ENCODE results near the gene GTPBP1.

GTPBP1 gene

DNA sequence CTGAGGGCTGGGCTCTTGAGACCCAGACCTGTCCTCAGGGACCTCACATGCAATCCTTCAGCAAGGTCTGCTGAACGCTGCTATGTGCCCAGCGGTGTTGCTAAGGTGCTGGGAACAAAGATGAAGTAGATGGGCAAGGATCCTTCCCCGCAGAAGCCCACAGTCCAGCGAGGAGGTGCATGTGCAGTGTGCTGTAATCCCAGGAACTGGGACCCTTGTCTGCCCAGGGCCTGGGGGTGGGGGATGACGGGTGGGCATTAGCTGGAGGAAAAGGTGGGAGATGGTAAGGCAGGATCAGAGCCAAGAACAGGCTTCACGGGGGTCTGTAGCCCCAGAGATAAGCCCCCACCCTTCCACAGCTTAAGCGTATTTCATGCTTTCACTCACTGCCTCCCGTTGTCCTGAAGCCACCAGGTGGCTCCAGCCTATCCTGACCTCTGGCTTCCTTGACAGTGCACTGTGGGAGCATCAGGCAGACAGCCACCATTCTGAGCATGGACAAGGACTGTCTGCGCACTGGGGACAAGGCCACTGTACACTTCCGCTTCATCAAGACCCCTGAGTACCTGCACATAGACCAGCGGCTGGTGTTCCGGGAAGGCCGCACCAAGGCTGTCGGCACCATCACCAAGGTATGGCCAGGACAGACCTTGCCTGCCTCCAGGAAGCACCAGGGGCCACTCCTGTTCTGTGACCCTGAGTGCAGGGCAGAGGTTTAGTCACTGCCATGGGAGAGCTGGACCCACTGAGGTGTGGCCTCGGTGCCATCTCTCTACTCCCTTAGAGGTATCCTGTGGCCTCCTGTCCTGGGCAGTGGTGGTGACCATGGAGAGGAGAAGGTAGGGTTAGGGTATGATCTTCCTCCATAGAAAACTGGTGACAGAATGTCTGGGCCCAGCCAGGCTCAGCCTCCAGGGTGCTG is 22.0 kb downstream of the GTPBP1 start:
- FAIRE-seq = no peak

- no peak for FAIRE-seq
Observed at GRCh38 chr22:38728871-38729796, 23.4 kb downstream of the GTPBP1 start.

- no peak for FAIRE-seq
Observed at GRCh38 chr22:38729946-38730345, 24.2 kb downstream of the GTPBP1 start.

DNA sequence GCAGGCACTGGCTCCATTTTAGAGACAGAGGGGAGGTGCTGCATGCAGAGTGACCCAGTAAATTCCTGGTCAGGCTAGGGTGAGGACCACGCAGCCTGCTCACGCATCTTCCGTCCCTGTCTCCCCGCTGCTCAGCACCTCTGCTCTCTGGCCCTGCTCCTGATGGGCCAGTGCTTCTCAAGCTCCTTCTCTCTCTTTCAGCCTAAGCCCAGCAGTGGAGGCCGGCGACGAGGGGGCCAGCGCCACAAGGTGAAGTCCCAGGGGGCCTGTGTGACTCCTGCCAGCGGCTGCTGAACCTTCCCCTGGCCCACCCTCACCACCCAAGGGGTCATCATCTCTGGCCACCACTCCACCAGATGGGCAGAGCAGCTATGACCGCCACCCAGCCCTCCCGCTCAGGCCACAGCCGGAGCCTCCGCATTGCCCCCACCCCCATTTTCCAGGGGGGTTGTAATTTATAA is 24.7 kb downstream of the GTPBP1 start:
- FAIRE-seq = no peak

DNA sequence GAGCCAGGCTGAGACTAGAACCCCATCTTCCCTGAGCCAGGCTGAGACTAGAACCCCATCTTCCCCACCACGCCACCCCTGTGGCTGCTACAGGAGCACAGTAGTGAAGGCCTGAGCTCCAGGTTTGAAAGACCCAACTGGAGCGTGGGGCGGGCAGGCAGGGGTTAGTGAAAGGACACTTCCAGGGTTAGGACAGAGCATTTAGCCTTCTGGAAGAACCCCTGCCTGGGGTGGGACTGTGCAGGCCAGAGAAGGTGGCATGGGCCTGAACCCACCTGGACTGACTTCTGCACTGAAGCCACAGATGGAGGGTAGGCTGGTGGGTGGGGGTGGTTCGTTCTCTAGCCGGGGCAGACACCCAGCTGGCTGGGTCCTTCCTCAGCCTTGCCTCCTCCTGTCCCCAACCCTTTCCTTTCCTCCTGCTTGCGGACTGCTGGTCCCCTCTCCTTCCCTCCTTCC is 26.0 kb downstream of the GTPBP1 start:
- no peak for FAIRE-seq

GRCh38 chr22:38732251-38732815 is 26.6 kb downstream of the GTPBP1 start:
- no peak for FAIRE-seq

- no peak for FAIRE-seq
Observed at GRCh38 chr22:38733329-38733723, 27.6 kb downstream of the GTPBP1 start.

DNA sequence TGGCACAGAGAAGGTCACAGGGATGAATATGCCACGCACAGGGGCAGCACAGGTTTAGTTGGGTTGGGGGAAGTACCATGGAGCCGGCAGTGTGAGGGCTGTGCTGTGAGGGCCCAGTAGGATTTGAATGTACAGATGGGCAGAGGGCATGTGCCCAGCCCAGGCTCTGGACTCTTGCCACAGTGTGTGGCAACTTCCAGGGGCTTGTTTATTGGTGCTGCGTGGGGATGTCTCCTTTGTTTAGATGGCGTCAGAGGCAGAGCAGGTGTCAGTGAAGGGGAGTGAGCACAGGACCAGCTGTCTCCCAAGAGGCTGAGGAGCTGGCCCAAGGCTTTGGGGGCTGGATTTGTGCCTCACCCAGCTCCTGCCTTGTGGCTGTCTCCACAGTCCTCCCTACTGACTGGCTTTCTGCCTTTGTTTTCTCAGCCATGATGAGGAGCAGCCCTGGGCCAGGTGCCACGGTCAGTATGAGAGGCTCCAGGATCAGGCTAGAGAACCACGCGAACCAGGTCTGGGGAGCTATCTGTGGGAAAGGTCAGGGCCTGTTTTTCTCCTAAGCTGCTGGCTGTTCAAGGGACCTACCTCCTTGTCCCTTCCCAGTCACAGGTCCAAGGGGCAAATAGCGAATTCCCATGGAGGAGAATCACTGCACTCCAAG is 28.1 kb downstream of the GTPBP1 start:
- no peak for FAIRE-seq

GRCh38 chr22:38734421-38735100 is 28.8 kb downstream of the GTPBP1 start:
- no peak for FAIRE-seq

DNA sequence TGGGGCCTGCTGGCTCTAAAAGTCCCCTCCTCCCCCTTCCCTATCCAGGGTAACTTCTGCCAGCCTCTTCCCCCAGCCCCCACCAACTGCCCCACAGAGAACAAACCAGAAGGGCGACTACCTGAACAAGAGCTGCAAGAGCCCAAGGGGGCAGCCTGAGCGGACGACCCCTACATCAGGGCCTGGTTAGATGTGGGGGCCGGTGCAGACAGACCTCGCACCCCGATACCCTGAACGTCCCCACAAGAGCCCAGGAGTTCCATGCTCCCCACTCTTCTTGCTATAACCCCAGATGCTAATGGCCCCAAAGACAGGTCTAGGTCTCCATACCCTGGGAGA is 29.4 kb downstream of the GTPBP1 start:
- no peak for FAIRE-seq

GRCh38 chr22:38735465-38736256 is 29.9 kb downstream of the GTPBP1 start:
- FAIRE-seq = no peak

DNA sequence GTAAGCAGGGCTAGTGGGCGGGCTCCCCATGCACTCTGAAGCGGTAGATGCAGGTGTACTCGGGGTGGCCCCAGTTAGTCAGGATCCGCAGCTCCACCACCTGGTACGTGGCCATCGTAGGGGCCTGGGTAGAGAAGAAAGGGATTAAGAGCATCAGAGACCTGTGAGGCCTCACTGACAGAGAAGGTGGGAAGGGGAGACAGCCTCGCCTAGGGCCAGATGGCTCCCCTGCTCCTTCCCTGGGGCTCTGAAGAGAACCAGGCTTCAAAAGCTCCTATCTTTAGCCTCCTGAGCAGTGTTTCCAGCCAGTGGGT is 30.5 kb downstream of the GTPBP1 start:
- FAIRE-seq = no peak

DNA sequence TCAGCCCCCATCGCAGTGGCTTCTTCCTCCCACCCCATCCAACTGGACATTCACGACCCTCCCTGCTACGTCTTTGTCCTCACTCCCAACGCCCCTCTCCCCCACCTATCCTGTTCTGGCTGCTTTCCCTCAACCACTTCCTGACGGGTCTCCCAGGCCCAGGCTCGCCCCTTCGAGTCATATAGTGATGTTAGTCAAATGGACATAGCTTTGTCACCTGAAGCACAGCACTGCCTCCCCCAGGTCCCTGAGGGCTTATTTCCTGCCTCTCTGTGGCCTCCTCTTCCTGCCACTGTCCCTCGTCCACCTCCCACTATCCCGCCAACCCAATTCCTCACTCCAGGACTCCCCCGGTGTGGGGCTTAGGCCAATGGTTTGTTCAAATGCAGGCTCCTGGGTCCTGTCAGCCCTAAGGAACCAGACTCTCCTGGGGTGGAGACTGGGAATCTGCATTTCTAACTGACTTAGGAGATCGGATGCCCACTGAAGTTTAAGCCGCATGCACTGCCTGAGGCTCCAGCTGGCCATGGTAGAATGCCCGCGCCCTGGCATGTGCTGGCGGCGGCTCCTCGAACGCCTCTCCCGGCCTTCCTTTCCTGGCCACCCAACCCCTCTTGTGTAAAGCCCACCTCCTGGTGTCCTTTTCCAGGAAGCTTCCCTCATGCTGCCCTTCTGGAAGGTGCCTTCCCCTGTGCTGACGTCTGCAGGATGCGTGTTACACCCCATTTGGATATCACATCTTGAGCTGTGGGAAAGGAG is 31.7 kb downstream of the GTPBP1 start:
- FAIRE-seq = no peak

GRCh38 chr22:38738475-38739070 is 32.8 kb downstream of the GTPBP1 start:
- no peak for FAIRE-seq

DNA sequence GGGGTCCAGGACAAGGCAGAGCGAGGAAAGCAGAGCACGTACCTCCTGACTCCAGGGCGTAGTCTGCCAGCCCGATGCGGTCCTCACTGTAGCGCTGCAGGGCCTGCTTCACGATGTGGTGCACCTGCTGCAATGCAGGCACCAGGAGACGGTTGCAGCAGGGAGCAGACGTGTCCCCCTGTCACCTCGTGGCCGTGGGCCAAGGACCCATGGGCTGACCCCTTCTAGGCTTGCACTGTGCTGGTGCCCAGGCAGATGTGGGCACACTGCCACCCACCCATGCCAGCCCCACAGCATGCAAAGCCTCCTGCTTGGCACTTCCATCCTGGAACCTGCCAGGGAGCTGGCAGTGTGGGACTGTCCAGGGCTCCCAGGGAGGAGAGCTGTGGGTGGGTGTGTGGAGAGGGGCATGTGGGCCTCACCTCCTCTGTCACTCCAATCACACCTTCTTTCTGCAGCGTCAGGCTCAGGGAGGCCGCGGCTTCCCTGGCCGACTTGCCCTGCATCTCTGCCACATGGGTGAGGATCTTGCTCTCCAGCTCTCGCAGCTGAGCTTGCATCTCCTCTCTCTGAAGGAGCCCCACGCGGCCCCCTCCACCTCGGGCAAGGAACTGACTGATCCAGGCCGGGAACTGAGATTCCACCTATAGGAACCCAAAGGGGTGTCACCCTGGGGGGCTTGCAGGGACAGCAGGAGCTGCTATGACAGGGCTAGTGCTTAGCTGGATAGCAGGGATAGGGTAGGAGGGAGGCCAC is 33.7 kb downstream of the GTPBP1 start:
- no peak for FAIRE-seq

DNA sequence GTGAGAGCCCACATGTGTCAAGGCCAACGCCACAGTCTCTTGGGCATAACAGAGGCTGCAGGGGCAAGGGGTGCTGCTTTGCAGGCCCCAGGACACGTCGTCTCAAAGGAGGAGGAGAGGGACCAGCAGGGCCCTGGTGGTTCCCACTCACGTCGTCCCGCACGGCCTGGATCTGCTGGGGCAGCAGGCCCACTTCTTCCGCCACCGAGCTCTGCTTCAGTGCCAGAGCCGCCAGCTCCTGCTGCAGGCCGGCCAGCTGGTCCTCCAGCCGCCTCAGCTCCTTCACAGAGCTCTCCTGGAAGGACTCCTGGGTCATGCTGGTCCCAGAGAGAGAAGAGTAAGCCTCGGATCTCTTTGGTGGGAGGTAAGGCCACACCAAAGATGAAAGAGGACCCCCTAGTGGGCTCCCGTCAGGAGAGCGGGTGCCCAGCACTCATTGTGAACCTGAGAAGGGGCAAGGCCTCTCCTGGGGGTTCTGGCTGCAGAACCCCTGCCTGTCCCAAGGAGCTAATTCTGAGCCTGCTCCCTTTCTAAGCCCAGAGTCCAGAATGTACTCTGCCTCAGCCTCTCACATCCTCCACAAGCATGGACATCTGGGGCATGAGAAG is 34.5 kb downstream of the GTPBP1 start:
- no peak for FAIRE-seq

- FAIRE-seq = no peak
Observed at GRCh38 chr22:38740754-38741153, 35.0 kb downstream of the GTPBP1 start.

DNA sequence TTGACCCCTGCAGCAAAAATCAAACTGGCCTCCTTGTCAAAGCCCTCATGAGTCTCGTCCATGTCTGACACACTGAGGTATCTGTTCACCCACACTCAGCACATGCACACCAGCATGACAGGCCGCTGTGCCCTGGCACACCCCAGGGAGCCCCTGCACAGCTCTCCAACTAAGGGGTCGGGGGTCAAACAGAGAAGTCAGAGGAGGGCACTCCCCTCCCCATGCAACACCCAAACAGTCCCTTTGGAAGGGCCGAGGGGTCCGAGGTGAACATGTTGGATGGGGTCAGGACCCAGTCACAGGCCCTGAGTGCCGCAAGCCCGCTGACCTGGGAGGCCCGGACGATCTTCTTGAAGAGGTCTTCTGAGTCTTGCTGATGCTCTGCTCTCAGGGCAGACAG is 35.4 kb downstream of the GTPBP1 start:
- no peak for FAIRE-seq

- FAIRE-seq = no peak
Observed at GRCh38 chr22:38741576-38741975, 35.8 kb downstream of the GTPBP1 start.

Data from colon (tissue), 2 donors.